HUDEP-2 (cell line): ENCODE data around the gene CACTIN.

Source experiments
- DNase-seq, 76 experiments: peaks; one replicate each; lab custom pipeline; 2025; ENCODE audit not compliant: unreplicated experiment in 76 of 76; lab: John Stamatoyannopoulos, UW

The CACTIN gene

GRCh38 chr19:3613818-3614661 is 12.6 kb downstream of the CACTIN start:
- DNase-seq: no peak

GRCh38 chr19:3612901-3613741 is 13.5 kb downstream of the CACTIN start:
- DNase-seq: no peak

GRCh38 chr19:3612330-3612729 is 14.3 kb downstream of the CACTIN start:
- no peak for DNase-seq

GRCh38 chr19:3611841-3612240 is 14.7 kb downstream of the CACTIN start:
- DNase-seq: no peak

- DNase-seq: no peak
Measured at GRCh38 chr19:3610745-3611717, 15.6 kb downstream of the CACTIN start.

DNA sequence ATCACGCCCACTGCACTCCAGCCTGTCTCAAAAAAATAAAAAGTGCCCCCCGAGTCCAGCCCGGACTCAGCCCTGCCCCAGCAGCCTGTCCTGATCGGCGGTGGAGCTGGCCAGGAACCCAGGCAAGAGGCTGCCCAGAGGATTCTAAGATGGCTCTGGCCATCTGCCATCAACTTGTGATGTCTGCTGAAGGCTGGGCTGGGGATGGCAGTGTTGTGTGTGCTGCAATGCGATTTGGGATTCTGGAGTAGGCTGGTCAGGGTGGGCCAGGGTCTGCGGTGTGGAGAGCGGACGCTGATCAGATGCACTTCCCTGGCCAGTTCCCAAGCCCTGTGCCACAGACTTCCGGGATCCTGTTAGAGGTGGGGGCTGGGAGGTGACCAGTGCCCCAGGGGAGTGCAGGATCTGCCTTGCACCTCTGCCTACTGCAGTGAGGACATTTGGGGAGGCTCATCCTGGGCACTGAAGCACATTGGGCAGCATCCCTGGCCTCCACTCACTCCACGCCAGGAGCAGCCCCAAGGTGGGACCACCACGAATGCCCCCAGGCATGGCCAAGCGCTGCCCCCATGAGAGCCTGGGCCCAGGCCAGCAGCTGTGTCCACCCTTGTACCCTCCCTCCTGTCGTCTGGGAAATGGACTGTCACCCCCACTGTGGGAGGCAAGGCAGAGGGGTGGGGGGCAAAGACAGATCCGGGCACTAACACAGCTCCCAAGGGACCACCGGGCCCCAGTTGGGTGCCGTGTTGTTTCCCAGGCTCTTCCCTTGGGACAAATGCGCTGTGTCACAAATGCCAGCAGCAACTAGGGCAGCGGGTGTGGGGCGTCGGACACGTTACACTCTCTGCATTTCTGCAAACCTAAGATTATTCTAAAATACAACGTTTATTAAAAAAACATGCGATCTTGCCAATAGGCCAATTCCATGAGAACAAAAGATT is 16.5 kb downstream of the CACTIN start:
- DNase-seq: no peak

DNA sequence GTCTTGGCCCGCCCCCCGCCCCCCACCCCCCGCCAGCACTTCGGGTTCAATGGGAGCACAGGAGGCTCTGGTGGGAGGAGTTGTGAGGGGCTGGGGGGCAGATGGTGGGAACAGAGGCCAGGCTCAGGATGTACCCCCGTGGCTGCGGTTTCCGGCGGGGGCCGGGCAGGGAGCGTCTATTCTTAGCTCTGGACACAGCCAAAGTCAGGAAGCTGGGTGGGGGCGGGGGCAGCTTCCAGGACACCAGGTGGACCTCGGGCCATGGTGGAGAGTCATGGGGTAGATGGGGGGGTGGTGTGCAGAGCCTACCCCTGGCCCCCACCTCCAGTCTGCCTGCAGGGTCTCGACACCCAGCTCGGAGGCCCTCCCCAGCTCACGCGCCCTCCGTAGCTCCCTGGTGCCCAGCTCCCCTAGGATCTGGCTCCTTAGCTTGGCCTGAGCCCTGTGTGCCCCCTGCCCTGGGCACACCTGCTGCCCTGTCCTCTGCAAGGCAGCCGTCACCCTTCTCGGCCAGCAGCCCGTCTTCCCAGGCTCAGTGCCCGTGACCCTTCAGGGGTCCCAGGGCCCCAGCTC is 17.8 kb downstream of the CACTIN start:
- no peak for DNase-seq

DNA sequence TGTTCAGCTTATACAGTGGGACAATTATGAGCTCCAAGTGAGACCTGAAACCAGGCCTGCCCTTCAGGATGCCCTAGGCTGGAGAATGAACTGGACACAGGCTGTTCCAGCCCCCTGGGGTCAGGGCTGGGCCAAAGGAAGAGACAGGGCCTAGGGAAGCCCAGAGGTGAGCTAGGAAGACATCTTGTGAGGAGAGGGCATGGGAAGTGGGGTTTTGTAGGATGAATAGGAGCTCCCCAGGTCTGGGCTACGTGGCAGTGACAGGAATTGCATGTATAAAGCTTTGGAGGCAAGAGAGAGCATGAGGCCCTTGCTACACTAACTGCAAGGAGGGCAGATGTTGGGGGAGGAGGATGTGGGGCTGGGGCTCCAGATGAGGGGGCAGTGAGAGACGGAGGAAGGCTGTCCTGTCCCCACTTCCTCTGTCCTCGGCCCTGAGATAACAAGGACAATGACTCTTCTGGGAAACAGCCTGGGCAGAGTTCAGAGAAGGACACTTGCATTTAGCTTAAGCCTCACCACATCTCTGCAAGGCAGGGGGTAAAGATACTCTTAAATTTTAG is 18.4 kb downstream of the CACTIN start:
- no peak for DNase-seq

DNA sequence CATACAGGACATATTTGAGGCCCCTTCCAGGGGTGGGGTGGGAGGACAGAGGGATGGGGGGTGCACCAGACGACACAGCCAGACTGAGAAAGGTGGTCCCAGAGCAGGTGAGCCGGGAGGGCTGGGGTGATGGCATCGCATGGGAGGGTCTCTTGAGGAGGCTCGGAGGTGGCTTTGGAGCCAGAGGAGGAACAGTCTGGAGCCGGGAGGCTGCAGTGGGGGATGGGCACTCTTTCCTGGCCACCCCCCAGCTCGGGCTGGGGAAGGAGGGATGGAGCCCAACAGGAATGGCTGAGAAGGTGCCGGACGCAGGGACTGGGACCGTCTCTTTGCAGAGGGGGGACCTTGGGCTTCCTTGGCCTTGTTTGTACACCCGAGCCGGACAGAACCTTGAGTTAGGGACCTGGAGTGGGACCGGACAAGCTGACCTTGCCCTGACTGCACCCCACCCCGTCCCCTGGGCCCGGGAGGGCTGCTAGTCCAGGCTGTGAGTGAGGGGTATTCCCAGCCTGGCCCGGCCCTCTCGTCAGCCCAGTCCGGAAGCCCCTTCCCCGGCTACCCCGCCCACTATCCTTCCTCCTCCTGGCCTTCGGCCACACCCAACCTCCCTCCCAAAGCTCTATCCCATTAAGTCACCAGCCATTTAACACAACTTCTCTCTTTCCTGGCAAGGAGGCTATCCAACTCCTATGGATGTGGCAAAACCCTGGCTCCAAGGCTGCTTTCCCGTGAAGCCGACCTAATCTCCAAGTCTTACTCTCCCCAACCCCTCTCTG is 19.1 kb downstream of the CACTIN start:
- DNase-seq: no peak

- peak in 33 of 76 experiments; percentile 9 to 63 (median 33) for DNase-seq
Measured at GRCh38 chr19:3606690-3607289, 19.8 kb downstream of the CACTIN start, which contains the start of gene TBXA2R. Gene TBXA2R (minus strand): TSS chr19:3606875. CDS start chr19:3600634, 6,241 bp downstream.

DNA sequence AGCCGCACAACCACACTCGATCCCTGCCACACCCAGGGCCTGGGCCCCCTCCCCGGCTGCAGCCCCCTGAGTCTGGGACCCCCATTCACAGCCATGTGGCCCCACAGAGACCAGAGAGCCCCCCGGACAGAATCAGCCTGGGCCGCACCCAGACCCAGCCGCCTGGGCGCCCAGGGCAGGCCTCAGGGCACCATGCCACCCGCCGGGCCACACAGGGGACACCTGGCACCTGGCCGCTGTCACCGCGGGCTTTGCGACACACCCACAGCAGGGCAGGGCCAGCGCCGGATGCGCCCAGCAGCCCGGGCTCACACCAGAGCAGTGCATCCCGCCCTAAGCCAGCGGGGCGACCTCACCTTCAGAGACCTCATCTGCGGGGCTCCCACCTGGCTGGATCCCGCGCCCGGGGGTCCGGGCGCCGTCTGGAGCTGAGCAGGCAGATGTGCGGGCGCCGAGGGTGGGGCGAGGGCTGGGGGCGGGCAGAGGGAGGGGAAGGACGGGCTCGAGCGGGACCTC is 20.4 kb downstream of the CACTIN start:
- no peak for DNase-seq

- DNase-seq: no peak
Measured at GRCh38 chr19:3605770-3606169, 20.8 kb downstream of the CACTIN start.

GRCh38 chr19:3605361-3605760 is 21.2 kb downstream of the CACTIN start:
- no peak for DNase-seq

- DNase-seq: no peak
Measured at GRCh38 chr19:3604987-3605343, 21.6 kb downstream of the CACTIN start.

GRCh38 chr19:3604227-3604986 is 22.2 kb downstream of the CACTIN start:
- no peak for DNase-seq

GRCh38 chr19:3603121-3603811 is 23.3 kb downstream of the CACTIN start:
- DNase-seq: no peak
